WTC11 (cell line): Measurements from ENCODE around the gene TFAP2D. TPM values are rescaled to one million over a fixed set of nuclear protein-coding genes. Genes with fewer than 3 reads are reported as not detected.

Experiments
- ATAC-seq: fragments of 200-7000 bp; cut with Tn5 transposase; 2 replicates; pipeline ENCODE4 v1.10.0; 2021; ENCODE audit warnings: mild to moderate bottlenecking, moderate library complexity
- CTCF ChIA-PET: fragments of 300-600 bp; sonication (Branson Sonifier 250); formaldehyde crosslinking; loops from one replicate; lab custom pipeline; 2021; ENCODE audit warnings: antibody characterized with exemption; lab: Charles Lee
- POLR2A ChIA-PET: fragments of 350-600 bp; sonication (Branson Sonifier 250); formaldehyde crosslinking; loops from one replicate; lab custom pipeline; 2021; ENCODE audit warnings: antibody characterized with exemption; lab: Charles Lee
- DNase-seq: peaks from one replicate; pipeline ENCODE4 v3.0.0; 2021; ENCODE audit warnings: low spot score
- H3K27ac Mint-ChIP-seq: 2 replicates; pipeline ENCODE4 v1.8.0; 2021; ENCODE audit warnings: mixed read lengths
- H3K27me3 Mint-ChIP-seq: 2 replicates; pipeline ENCODE4 v1.8.0; 2021; ENCODE audit warnings: low read depth, mild to moderate bottlenecking, moderate library complexity, mixed read lengths
- H3K36me3 Mint-ChIP-seq: 2 replicates; pipeline ENCODE4 v1.8.0; 2021; ENCODE audit warnings: mixed read lengths
- H3K4me1 Mint-ChIP-seq: 2 replicates; pipeline ENCODE4 v1.8.0; 2022; ENCODE audit warnings: mixed read lengths
- H3K4me3 Mint-ChIP-seq: 2 replicates; pipeline ENCODE4 v1.8.0; 2021; ENCODE audit warnings: mild to moderate bottlenecking, moderate library complexity, mixed read lengths
- H3K9me3 Mint-ChIP-seq: 2 replicates; pipeline ENCODE4 v1.8.0; 2021; ENCODE audit warnings: mixed read lengths
- CDX4 ChIP-seq: fragments of 250-450 bp; sonication (Bioruptor Pico); IDR thresholded peaks from 2 replicates; pipeline ENCODE4 v1.9.0; 2021; ENCODE audit warnings: moderate library complexity, mild to moderate bottlenecking, inconsistent platforms, borderline replicate concordance
- CREM ChIP-seq: sonication (generic); formaldehyde crosslinking; IDR thresholded peaks from 2 replicates; pipeline ENCODE4 v1.8.1; 2022; ENCODE audit warnings: mild to moderate bottlenecking, missing genetic modification reagents, moderate library complexity
- E2F5 ChIP-seq: sonication (generic); formaldehyde crosslinking; IDR thresholded peaks from 2 replicates; pipeline ENCODE4 v1.8.1; 2022; ENCODE audit warnings: mild to moderate bottlenecking, moderate library complexity, missing genetic modification reagents
- ERG ChIP-seq: fragments of 250-450 bp; sonication (Bioruptor Pico); IDR thresholded peaks from 2 replicates; pipeline ENCODE4 v1.8.0; 2021; ENCODE audit warnings: mild to moderate bottlenecking
- GRHL2 ChIP-seq: fragments of 250-450 bp; sonication (Bioruptor Pico); IDR thresholded peaks from 2 replicates; pipeline ENCODE4 v1.8.0; 2022; ENCODE audit warnings: mild to moderate bottlenecking, moderate library complexity; ENCODE audit not compliant: insufficient replicate concordance, severe bottlenecking
- GTF2I ChIP-seq: fragments of 250-450 bp; sonication (Bioruptor Pico); conservative IDR thresholded peaks from 2 replicates; pipeline ENCODE4 v1.4.0; 2021; ENCODE audit warnings: mild to moderate bottlenecking
- HMGXB4 ChIP-seq: sonication (generic); formaldehyde crosslinking; IDR thresholded peaks from 2 replicates; pipeline ENCODE4 v1.8.1; 2023; ENCODE audit warnings: mild to moderate bottlenecking, moderate library complexity, missing genetic modification reagents
- IRF1 ChIP-seq: sonication (generic); formaldehyde crosslinking; IDR thresholded peaks from 2 replicates; pipeline ENCODE4 v1.8.0; 2023; ENCODE audit warnings: missing genetic modification reagents
- MLX ChIP-seq: sonication (generic); formaldehyde crosslinking; IDR thresholded peaks from 2 replicates; pipeline ENCODE4 v1.8.1; 2023; ENCODE audit warnings: mild to moderate bottlenecking, missing genetic modification reagents, moderate library complexity
- NFYB ChIP-seq: sonication (generic); formaldehyde crosslinking; conservative IDR thresholded peaks from 2 replicates; pipeline ENCODE4 v1.8.0; 2022; ENCODE audit warnings: low read depth, missing genetic modification reagents
- NR1H2 ChIP-seq: sonication (generic); formaldehyde crosslinking; IDR thresholded peaks from 2 replicates; pipeline ENCODE4 v1.9.0; 2021; ENCODE audit warnings: mild to moderate bottlenecking, moderate library complexity, missing genetic modification reagents
- SMAD3 ChIP-seq: sonication (generic); formaldehyde crosslinking; IDR thresholded peaks from 2 replicates; pipeline ENCODE4 v1.8.0; 2022; ENCODE audit warnings: missing genetic modification reagents, mild to moderate bottlenecking, borderline replicate concordance
- STAT6 ChIP-seq: sonication (generic); formaldehyde crosslinking; conservative IDR thresholded peaks from 2 replicates; pipeline ENCODE4 v1.8.1; 2023; ENCODE audit warnings: mild to moderate bottlenecking, low read depth, missing genetic modification reagents, moderate library complexity
- TP53 ChIP-seq: sonication (generic); formaldehyde crosslinking; IDR thresholded peaks from 2 replicates; pipeline ENCODE4 v1.8.1; 2023; ENCODE audit warnings: mild to moderate bottlenecking, missing genetic modification reagents
- ZNF423 ChIP-seq: fragments of 250-450 bp; sonication (Bioruptor Pico); IDR thresholded peaks from 2 replicates; pipeline ENCODE4 v2.1.2; 2022; ENCODE audit warnings: mild to moderate bottlenecking, moderate library complexity
- ZNF425 ChIP-seq: fragments of 250-450 bp; sonication (Bioruptor Pico); conservative IDR thresholded peaks from 2 replicates; pipeline ENCODE4 v1.9.0; 2021; ENCODE audit warnings: mild to moderate bottlenecking
- ZNF532 ChIP-seq: fragments of 250-450 bp; sonication (Bioruptor Pico); IDR thresholded peaks from 2 replicates; pipeline ENCODE4 v1.9.0; 2021; ENCODE audit warnings: mild to moderate bottlenecking, borderline replicate concordance
- total RNA-seq: library from RNA; stranded (reverse); gene quantifications from 3 replicates; pipeline ENCODE4 v1.2.3, GENCODE V29; 2021

The TFAP2D gene
- total RNA-seq, 1 experiment from 2014 or later = not detected

- Mint-ChIP-seq H3K4me3 (no peak overlapping the region), H3K27me3 (no peaks in the 10 kb centered on the region), H3K36me3 (no peaks in the 10 kb centered on the region), H3K9me3 (0 out of 2 replicates have a peak, but pooled peaks cover 3% of the 10 kb centered on the region), H3K27ac (no peak overlapping the region), H3K4me1 (peaks cover 3% of the 10 kb centered on the region)
- no peak for DNase-seq
- CTCF ChIA-PET = no interaction called here
- no peak for TF ChIP-seq CREM (CRISPR knock-in tag)
- no peak for ATAC-seq
- POLR2A ChIA-PET = no interaction called here
Measured at GRCh38 chr6:50742161-50742560, 28.8 kb downstream of the TFAP2D start.

GRCh38 chr6:50744976-50745375 lies 31.6 kb downstream of the TFAP2D start:
- H3K27ac Mint-ChIP-seq = no peak overlapping the region
- ATAC-seq (no peak), DNase-seq (no peak)
- H3K9me3 Mint-ChIP-seq = no peaks in the 10 kb centered on the region
- no peak overlapping the region for H3K4me3 Mint-ChIP-seq
- CTCF ChIA-PET = no interaction called here
- H3K4me1 Mint-ChIP-seq = no peaks in the 10 kb centered on the region
- H3K36me3 Mint-ChIP-seq = no peaks in the 10 kb centered on the region
- POLR2A ChIA-PET = no interaction called here
- TF ChIP-seq ERG (CRISPR knock-in tag) = no peak
- TF ChIP-seq ZNF532 (CRISPR knock-in tag) = no peak
- TF ChIP-seq STAT6 (CRISPR knock-in tag) = no peak
- no peak for TF ChIP-seq NFYB
- no peak for TF ChIP-seq SMAD3
- TF ChIP-seq HMGXB4 (CRISPR knock-in tag) = no peak
- no peak for TF ChIP-seq TP53 (CRISPR knock-in tag)
- no peak for TF ChIP-seq ZNF423 (CRISPR knock-in tag)
- no peak for TF ChIP-seq NR1H2
- TF ChIP-seq MLX (CRISPR knock-in tag) = no peak
- no peak for TF ChIP-seq IRF1 (CRISPR knock-in tag)
- no peak for TF ChIP-seq CDX4 (CRISPR knock-in tag)
- TF ChIP-seq GTF2I = no peak
- no peak for TF ChIP-seq GRHL2
- TF ChIP-seq E2F5 = no peak
- no peak for TF ChIP-seq ZNF425 (CRISPR knock-in tag)
- TF ChIP-seq, all 79 proteins: peak for 0
- no peaks in the 10 kb centered on the region for H3K27me3 Mint-ChIP-seq
